ENCODE results near the gene HDAC10. TPM values are rescaled to one million over a fixed set of nuclear protein-coding genes. Genes with fewer than 3 reads are reported as not detected.

HDAC10 gene
- total RNA-seq, 1 donor from 2014 or later, result 5.4 TPM

DNA sequence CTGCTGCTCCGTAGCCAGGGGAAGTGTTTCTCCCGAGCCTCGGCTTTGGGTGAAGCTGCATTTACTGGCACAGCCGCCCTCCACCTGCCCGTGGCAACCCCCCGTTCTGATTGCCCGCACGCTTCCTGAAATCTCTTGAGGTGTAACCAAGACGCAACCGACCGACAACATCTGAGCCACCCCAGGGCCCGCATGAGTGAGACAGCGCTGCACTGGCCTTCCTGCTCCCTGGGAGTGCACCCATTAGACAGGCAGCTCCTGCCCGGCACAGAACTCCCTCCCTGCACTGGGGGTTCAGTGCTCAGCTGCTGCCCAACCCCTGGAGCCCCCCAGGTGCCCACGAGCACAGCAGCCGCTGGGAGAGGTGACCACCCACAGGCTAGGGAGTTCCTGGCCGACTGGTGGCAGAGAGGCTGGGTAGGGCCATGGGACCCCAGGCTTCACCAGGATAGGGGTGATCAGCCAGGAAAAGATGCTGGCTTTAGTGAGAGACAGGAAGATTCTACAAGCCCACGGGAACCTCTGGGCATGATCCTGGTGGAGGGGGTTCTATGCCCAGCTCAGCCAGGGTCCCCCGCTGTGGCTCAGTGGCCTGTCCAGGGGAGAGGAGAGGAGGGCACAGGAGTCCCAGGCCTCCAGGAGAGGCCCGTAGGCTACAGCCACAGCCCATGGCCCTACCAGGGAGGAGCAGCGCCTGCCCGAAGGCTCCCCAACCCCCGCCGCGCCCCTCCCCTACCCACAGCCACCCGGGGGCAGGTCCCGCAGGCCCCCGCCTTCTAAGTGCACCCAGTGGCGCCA is 41.8 kb upstream of the HDAC10 start:
- peak overlapping the region; percentile 73 for H3K4me2 ChIP-seq
- H3K27me3 Mint-ChIP-seq (ENCODE audit: insufficient read depth, low read depth), result peaks cover 5% of the 10 kb centered on the region
- H3K27ac Mint-ChIP-seq, result peak overlapping the region; percentile 53
- no peaks in the 10 kb centered on the region for H3K9me3 ChIP-seq (ENCODE audit: low read depth)
- H3K9ac ChIP-seq, result peak overlapping the region; percentile 2
- H3K4me1 ChIP-seq, result peaks cover 23% of the 10 kb centered on the region
- H3K36me3 Mint-ChIP-seq, result peaks cover 3% of the 10 kb centered on the region
- peaks cover 25% of the 10 kb centered on the region for H3K4me1 Mint-ChIP-seq
- peaks cover 59% of the 10 kb centered on the region for H3K79me2 ChIP-seq (ENCODE audit: low read depth)
- peak overlapping the region; percentile 27 for H3K4me3 ChIP-seq
- peaks cover 87% of the 10 kb centered on the region for H4K20me1 ChIP-seq (ENCODE audit: low read depth)
- DNase-seq (ENCODE audit: low spot score), result no peak
- H2AFZ ChIP-seq (replicated peaks), result no peak overlapping the region
- H3F3A ChIP-seq (ENCODE audit: low read depth), result peaks cover 17% of the 10 kb centered on the region
- peak overlapping the region; percentile 70 for H3K4me3 Mint-ChIP-seq
- no peaks in the 10 kb centered on the region for H3K9me3 Mint-ChIP-seq
- no peaks in the 10 kb centered on the region for H3K27me3 ChIP-seq
- no peak for TF ChIP-seq EZH2phosphoT487 (IDR thresholded peaks at IDR 0.05)
- TF ChIP-seq EZH2 (IDR thresholded peaks at IDR 0.05), result no peak
- TF ChIP-seq, protein P1, sequence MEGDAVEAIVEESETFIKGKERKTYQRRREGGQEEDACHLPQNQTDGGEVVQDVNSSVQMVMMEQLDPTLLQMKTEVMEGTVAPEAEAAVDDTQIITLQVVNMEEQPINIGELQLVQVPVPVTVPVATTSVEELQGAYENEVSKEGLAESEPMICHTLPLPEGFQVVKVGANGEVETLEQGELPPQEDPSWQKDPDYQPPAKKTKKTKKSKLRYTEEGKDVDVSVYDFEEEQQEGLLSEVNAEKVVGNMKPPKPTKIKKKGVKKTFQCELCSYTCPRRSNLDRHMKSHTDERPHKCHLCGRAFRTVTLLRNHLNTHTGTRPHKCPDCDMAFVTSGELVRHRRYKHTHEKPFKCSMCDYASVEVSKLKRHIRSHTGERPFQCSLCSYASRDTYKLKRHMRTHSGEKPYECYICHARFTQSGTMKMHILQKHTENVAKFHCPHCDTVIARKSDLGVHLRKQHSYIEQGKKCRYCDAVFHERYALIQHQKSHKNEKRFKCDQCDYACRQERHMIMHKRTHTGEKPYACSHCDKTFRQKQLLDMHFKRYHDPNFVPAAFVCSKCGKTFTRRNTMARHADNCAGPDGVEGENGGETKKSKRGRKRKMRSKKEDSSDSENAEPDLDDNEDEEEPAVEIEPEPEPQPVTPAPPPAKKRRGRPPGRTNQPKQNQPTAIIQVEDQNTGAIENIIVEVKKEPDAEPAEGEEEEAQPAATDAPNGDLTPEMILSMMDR (IDR thresholded peaks at IDR 0.05), result no peak
- no peaks in the 10 kb centered on the region for H3K36me3 ChIP-seq
- peak overlapping the region; percentile 24 for H3K27ac ChIP-seq

DNA sequence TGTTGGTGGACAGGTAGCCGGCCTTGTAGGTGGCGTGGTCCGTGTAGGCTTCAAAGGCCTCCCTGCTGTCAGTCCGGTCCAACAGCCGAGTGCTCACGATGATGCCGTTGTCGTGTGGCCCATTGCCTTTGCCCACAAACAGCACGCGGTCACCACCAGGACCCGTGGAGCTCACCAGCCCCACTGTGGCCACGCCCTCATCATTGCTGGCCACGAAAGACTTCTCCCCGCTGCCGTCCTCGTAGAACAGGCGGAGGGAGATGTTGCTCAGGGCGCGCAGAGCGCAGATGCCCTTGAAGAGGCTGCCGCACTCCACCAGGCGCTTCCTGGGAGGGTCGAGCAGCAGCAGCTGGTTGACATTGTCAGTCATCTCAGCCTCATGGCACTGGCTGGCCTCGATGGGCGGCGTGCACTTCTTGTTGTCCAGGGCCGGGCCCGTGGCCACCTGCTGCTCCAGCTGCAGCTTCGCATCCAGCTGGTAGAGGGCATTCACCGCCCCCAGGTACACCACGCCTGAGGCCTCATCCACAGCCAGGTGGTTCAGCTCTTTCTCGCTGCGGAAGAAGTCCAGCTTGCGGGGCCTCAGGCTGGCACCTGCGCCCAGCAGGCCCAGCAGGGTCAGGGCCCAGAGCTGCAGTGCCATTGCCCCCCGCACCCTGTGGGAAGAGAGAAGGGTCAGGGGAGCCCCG is 39.0 kb upstream of the HDAC10 start:
- H3K4me3 ChIP-seq, result no peak overlapping the region
- peaks cover 23% of the 10 kb centered on the region for H3K4me1 ChIP-seq
- H3K27ac ChIP-seq, result no peak overlapping the region
- no peak for DNase-seq (ENCODE audit: low spot score)
- H3F3A ChIP-seq (ENCODE audit: low read depth), result peaks cover 12% of the 10 kb centered on the region
- H3K27me3 Mint-ChIP-seq (ENCODE audit: insufficient read depth, low read depth), result peaks cover 3% of the 10 kb centered on the region
- no peak for TF ChIP-seq EZH2 (IDR thresholded peaks at IDR 0.05)
- no peak for TF ChIP-seq EZH2phosphoT487 (IDR thresholded peaks at IDR 0.05)
- TF ChIP-seq, protein P1 (IDR thresholded peaks at IDR 0.05), result no peak
- no peak overlapping the region for H3K27ac Mint-ChIP-seq
- H3K27me3 ChIP-seq, result no peaks in the 10 kb centered on the region
- no peak overlapping the region for H3K9ac ChIP-seq
- no peak overlapping the region for H3K4me3 Mint-ChIP-seq
- peaks cover 2% of the 10 kb centered on the region for H3K36me3 Mint-ChIP-seq
- no peaks in the 10 kb centered on the region for H3K9me3 Mint-ChIP-seq
- H3K36me3 ChIP-seq, result no peaks in the 10 kb centered on the region
- H3K4me1 Mint-ChIP-seq, result peaks cover 14% of the 10 kb centered on the region
- no peak overlapping the region for H2AFZ ChIP-seq (replicated peaks)
- H4K20me1 ChIP-seq (ENCODE audit: low read depth), result peaks cover 72% of the 10 kb centered on the region
- peaks cover 34% of the 10 kb centered on the region for H3K79me2 ChIP-seq (ENCODE audit: low read depth)
- no peaks in the 10 kb centered on the region for H3K9me3 ChIP-seq (ENCODE audit: low read depth)
- no peak overlapping the region for H3K4me2 ChIP-seq

DNA sequence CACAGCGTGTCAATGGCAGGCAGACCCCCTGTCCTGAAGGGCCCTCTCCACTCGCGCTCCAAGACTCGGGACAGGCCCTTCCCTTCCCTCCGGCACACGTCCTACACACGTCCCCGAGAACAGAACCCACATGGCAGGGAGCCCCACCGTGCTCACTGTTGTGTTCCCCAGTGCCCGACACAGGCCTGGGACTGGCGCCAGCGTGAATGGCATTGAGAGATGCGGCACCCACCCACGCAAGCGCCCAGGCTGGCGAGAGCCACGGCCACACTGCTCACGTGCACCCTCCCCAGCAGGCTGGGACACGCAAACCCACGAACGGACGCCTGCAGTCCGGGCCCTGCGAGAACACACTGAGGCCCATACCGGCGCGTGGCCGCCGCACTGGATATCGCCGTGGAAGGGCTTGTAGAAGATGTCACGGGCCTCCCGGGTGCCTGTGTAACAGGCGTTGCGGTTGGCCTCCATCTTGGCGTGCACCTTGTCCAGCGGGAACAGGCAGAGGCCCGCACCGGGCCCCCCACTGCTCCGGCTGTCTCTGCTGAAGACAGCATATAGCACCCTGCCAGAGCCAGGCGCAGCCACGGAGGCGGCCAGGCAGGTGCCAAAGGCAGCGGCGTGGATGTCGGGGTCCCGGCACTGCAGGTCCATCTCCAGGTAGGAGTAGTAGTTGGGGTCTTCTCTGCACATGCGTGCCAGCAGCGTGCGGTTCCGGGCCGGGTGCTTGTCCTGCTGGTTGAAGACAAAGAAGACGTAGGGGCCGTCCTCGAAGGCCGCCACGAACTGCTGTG is 38.3 kb upstream of the HDAC10 start:
- DNase-seq (ENCODE audit: low spot score), result no peak
- peaks cover 3% of the 10 kb centered on the region for H3K27me3 Mint-ChIP-seq (ENCODE audit: insufficient read depth, low read depth)
- H3K27ac Mint-ChIP-seq, result no peak overlapping the region
- Histone ChIP-seq H4K20me1 (ENCODE audit: low read depth) (peaks cover 65% of the 10 kb centered on the region), H3F3A (ENCODE audit: low read depth) (peaks cover 9% of the 10 kb centered on the region), H3K9ac (no peak overlapping the region), H3K79me2 (ENCODE audit: low read depth) (peaks cover 28% of the 10 kb centered on the region), H3K4me3 (no peak overlapping the region), H3K9me3 (ENCODE audit: low read depth) (no peaks in the 10 kb centered on the region), H3K27me3 (no peaks in the 10 kb centered on the region), H3K4me1 (peaks cover 19% of the 10 kb centered on the region), H3K36me3 (no peaks in the 10 kb centered on the region), H3K4me2 (no peak overlapping the region), H2AFZ (replicated peaks) (no peak overlapping the region), H3K27ac (no peak overlapping the region)
- H3K4me3 Mint-ChIP-seq, result no peak overlapping the region
- TF ChIP-seq, protein P1 (IDR thresholded peaks at IDR 0.05), result no peak
- no peak for TF ChIP-seq EZH2 (IDR thresholded peaks at IDR 0.05)
- no peak for TF ChIP-seq EZH2phosphoT487 (IDR thresholded peaks at IDR 0.05)
- H3K4me1 Mint-ChIP-seq, result peaks cover 11% of the 10 kb centered on the region
- peaks cover 2% of the 10 kb centered on the region for H3K36me3 Mint-ChIP-seq
- no peaks in the 10 kb centered on the region for H3K9me3 Mint-ChIP-seq

All from neural progenitor cell (in vitro differentiated cells).